ENCODE data around the gene NEK7.

The NEK7 gene

GRCh38 chr1:198255784-198256183 is 99.0 kb downstream of the NEK7 start:
- no peak for DNase-seq (ENCODE audit: low read depth in 3 of 3)

GRCh38 chr1:198258491-198258890 is 101.7 kb downstream of the NEK7 start:
- DNase-seq (ENCODE audit: low read depth in 3 of 3): no peak

- DNase-seq (ENCODE audit: low read depth in 3 of 3): no peak
Measured at GRCh38 chr1:198259333-198260074, 102.7 kb downstream of the NEK7 start.

DNA sequence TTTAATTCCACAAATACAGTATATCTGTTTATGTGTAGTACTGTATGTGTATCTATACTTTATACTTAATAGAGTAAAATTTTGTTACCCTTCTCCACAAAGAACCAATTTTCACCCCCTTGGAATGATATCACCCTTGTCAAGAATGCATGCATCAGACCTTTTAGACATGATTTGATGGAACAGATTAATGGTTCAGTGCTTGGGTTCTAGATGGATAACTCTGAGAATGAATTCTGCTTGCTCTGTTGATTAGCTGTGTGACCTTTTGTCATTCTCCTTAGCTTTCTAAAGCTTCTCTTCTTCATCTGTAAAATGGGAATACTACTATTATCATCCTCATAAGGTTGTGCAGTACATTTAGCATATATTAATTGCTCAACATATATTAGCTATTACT is 105.1 kb downstream of the NEK7 start:
- DNase-seq (ENCODE audit: low read depth in 3 of 3): no peak

DNA sequence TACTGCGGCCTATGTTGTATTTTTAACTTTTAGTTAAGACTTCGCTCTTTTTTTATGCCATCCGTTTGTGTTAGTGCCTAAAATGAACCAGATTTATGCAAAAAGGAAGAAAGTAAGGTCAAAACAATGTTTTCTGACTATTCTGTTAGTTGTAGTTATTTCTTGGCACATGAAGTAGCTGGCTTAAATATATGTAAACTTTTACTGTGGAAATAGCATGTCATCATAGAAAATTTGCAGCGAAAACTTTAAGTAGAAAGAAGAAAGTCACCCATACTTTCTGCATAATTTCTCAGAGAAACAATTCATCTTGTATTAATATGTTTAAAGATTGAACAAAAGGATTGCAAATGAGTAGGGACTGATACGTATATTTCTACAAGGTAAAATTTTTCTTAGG is 106.4 kb downstream of the NEK7 start:
- DNase-seq (ENCODE audit: low read depth in 3 of 3): no peak

- no peak for DNase-seq (ENCODE audit: low read depth in 3 of 3)
Measured at GRCh38 chr1:198264282-198264681, 107.5 kb downstream of the NEK7 start.

DNA sequence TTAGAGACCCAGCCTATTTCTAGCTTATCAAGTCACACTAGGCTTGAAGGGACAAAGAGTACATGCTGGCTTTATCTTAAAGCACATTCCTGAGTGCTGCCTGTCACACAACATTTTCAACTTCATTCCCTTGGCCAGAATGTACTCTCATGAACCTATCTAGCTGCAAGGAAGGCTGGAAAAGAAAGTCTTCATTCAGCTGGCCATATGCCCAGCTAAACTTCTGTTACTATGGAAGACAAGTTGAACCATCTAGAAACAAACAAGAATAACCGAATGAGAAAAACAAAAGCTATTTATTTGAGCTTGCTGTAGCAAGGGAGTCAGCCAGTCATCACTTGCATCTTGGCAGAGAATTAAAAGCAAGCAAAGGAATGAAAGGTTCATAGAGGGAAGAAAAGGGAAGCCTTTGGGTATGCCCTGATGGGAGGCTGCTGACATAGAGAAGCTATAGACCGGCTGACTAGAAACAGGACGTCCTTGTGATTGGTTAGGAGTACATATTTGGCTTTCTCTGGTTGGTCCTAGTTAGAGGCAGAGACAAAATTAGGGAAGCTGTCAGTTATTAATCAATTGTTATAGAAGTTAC is 108.4 kb downstream of the NEK7 start:
- no peak for DNase-seq (ENCODE audit: low read depth in 3 of 3)

- DNase-seq (ENCODE audit: low read depth in 3 of 3): no peak
Measured at GRCh38 chr1:198267056-198267455, 110.3 kb downstream of the NEK7 start.

- DNase-seq (ENCODE audit: low read depth in 3 of 3): no peak
Measured at GRCh38 chr1:198267921-198268320, 111.1 kb downstream of the NEK7 start.

DNA sequence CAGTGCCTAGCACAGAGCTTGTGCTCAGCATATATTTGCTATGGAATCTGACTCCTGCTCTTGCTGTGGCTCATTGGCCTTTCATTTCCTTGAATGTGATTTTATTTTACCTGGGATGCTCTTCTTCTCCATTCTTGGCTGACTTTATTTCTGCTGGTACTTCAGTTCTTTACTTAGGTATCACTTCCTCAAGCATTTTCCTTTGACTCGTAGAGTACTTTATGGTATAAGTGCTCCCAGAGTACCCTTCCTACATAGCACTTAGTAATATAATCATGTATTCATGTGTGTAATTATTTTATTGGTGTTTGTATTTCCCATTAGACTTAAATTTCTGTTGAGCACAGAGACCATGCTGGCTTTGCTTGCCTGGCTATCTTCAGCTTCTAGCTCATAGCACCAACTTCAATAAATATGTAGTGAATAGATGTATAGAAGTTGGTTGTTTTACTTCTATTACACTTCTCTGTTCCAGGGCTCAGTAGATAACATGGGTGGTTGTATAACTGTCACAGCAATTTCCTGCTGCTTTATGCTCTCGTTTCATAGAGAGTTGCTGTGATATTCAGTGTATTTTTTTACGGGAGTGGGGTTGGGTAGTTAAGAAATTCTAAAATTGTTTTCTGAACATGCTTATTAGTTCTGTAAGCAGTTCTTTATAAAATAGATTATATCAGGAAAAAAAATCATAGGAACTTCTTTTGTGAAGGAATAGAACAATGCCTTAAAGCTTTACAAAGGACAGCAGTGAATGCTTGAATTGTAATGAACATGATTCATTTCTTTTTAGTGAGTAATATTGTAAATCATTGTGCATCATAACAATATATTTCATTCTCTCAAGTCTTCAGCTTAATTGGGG is 112.2 kb downstream of the NEK7 start:
- no peak for DNase-seq (ENCODE audit: low read depth in 3 of 3)

DNA sequence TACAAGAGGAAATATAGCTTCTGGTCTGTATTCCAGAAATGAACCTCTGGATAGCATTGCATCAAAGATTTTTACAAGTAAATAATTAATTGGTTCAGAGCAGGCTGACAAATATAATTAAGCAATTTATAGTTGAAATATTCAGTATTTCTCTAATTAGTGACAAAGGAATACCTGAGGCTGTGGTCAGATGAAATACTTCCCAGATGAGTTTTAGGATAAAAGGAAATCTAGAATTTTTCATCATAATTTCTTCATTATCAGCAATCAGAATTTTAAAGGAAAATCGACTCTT is 112.8 kb downstream of the NEK7 start:
- DNase-seq (ENCODE audit: low read depth in 3 of 3): no peak

GRCh38 chr1:198270273-198270828 is 113.6 kb downstream of the NEK7 start:
- DNase-seq (ENCODE audit: low read depth in 3 of 3): no peak

- DNase-seq (ENCODE audit: low read depth in 3 of 3): no peak
Measured at GRCh38 chr1:198271467-198271866, 114.7 kb downstream of the NEK7 start.

- DNase-seq (ENCODE audit: low read depth in 3 of 3): no peak
Measured at GRCh38 chr1:198272492-198272891, 115.7 kb downstream of the NEK7 start.

DNA sequence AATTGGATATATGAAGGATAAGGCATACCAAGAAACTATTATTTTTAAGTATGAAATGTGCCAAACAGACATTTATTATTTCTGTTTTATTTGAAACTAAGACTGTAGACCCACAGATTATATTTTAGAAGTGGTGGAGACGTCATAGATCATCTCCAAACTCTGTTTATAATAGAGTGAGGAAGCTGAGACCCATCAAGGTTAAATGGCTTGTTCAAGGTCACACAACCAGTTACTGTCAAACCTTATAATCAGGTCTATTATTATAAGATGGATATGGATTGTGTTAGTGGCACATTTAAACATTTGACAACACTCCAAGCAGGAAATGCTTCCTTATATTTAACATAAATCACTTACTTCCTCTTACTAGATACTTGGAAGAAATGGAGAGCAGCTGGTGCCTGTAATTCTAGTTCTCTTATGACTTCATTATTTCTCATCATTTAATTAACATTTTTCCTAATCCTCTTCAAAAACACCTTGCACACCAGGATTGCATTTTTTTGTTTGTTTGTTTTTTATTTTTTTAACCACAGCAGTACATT is 117.0 kb downstream of the NEK7 start:
- DNase-seq (ENCODE audit: low read depth in 3 of 3): no peak

- no peak for DNase-seq (ENCODE audit: low read depth in 3 of 3)
Measured at GRCh38 chr1:198275597-198275996, 118.8 kb downstream of the NEK7 start.

DNA sequence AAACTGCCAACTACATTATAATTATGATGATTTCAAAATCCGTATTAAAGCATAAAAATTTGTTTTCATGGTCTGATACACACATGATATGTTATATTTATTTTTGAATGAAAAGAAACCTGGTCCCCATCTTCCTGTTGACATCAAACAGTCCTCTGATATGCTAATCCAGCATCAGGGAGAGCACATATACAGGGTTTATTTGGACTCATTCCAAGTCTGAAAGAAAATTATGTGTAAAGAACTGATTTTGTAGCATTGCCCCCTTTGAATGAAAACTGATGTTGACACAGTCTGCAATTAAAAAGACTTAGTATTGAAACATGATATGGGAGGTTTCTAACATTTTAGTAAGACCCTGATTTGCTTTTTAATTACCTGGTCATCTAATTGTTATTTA is 119.4 kb downstream of the NEK7 start:
- DNase-seq (ENCODE audit: low read depth in 3 of 3): no peak

DNA sequence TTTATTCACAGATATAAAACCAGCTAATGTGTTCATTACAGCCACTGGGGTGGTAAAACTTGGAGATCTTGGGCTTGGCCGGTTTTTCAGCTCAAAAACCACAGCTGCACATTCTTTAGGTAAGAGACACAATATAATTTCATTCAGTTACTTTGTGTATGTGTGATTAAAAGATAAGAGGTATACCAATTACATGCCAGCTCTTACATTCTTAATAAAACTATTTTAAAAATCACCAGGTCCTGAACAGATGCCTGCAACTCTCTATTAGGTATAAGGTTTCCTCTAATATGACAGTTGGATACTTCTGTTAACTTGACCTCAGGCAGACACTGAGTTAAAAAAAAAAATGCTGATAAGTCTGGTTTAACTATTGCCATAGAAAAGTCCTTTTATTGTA is 122.1 kb downstream of the NEK7 start:
- no peak for DNase-seq (ENCODE audit: low read depth in 3 of 3)

DNA sequence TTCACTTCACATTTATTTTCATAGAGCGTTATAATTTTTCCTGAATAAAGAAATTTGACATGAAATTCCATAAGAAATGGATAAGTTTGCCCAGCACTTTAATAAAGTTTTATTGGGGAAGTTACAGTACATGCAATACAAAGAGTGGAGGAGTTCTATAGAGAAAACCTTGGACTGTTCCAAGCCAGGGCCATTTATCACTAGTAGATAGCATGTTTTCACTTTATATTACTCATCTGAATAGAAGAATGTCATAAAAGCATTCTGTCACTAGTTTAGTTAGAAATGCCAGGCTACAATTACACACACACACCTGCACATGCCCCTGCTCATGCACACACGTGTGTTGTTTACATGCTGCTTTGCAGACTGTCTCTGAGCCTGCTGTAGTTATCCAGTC is 123.3 kb downstream of the NEK7 start:
- no peak for DNase-seq (ENCODE audit: low read depth in 3 of 3)

- no peak for DNase-seq (ENCODE audit: low read depth in 3 of 3)
Measured at GRCh38 chr1:198281911-198282310, 125.1 kb downstream of the NEK7 start.

- no peak for DNase-seq (ENCODE audit: low read depth in 3 of 3)
Measured at GRCh38 chr1:198283222-198283621, 126.4 kb downstream of the NEK7 start.

DNA sequence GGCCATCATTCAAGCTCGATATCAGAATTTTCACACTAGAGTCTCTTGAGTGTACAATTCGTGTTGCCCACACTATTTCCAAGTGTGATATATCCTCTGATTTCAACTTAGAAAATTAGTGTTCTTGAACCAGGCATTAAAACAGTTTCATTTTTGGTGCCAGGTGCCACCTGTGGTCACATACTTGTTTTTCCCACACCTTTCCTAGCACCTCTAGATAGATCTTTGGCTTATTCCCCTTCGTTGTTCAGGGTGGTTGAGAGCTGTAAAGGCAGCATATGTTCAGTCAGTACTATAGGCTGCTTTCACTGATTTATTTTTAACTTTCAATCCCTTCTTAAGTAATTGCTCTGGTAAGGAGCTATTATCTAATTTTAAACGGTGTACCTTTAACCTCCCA is 131.1 kb downstream of the NEK7 start:
- no peak for DNase-seq (ENCODE audit: low read depth in 3 of 3)
